ENCODE data around the gene AGPAT4. TPM values are rescaled to one million over a fixed set of nuclear protein-coding genes. Genes with fewer than 3 reads are reported as not detected.

Gene AGPAT4
- total RNA-seq, 1 experiment from 2014 or later: 0.07 TPM

DNA sequence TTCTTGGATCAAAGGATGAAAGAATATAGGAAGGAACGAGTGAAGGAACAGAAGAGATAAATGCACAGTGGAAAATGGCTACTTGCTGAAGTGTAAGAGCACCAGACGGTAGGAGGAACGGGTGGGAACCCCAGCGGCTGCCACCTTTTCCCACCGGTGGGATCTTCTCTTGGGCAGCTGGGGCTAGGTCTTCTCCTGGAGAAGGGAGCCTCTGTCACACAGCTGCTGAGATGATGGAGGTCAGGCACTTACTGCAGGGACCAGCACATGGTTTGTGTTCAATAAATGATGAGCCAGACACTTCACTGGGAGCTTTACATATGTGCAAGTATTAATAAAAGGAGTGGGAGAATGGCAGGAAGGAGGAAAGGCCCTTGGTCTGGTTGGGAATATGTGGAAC lies 123.7 kb downstream of the AGPAT4 start:
- BruUV-seq (replicated peaks): no TSS peak
- CTCF ChIA-PET: no interaction called here

GRCh38 chr6:161143663-161144430 lies 130.0 kb downstream of the AGPAT4 start:
- ChIA-PET POLR2A (ENCODE audit: unreplicated experiment) (no interaction called here), CTCF (no interaction called here)
- Histone ChIP-seq H3K4me3 (no peak overlapping the region), H2AFZ (no peak overlapping the region), H3K27ac (no peak overlapping the region), H3K4me2 (no peak overlapping the region), H3K4me1 (replicated peaks; ENCODE audit: insufficient read depth) (no peaks in the 10 kb centered on the region), H3K79me2 (ENCODE audit: low read depth) (no peaks in the 10 kb centered on the region), H3F3A (ENCODE audit: insufficient read depth, low read depth) (no peaks in the 10 kb centered on the region), H3K9me2 (ENCODE audit: insufficient read depth) (no peaks in the 10 kb centered on the region), H3K36me3 (ENCODE audit: low read depth) (no peaks in the 10 kb centered on the region), H3K9me3 (ENCODE audit: insufficient read depth, low read depth) (no peaks in the 10 kb centered on the region), H3K27me3 (ENCODE audit: insufficient read depth, low read depth) (peaks cover 69% of the 10 kb centered on the region), H4K20me1 (ENCODE audit: insufficient read depth) (no peaks in the 10 kb centered on the region)
- intact Hi-C loops (cut with micrococcal nuclease; ENCODE audit: unreplicated experiment): no loop called here
- TF ChIP-seq EZH2 (IDR thresholded peaks at IDR 0.05; ENCODE audit: low read depth): no peak
- TF ChIP-seq, protein P1, sequence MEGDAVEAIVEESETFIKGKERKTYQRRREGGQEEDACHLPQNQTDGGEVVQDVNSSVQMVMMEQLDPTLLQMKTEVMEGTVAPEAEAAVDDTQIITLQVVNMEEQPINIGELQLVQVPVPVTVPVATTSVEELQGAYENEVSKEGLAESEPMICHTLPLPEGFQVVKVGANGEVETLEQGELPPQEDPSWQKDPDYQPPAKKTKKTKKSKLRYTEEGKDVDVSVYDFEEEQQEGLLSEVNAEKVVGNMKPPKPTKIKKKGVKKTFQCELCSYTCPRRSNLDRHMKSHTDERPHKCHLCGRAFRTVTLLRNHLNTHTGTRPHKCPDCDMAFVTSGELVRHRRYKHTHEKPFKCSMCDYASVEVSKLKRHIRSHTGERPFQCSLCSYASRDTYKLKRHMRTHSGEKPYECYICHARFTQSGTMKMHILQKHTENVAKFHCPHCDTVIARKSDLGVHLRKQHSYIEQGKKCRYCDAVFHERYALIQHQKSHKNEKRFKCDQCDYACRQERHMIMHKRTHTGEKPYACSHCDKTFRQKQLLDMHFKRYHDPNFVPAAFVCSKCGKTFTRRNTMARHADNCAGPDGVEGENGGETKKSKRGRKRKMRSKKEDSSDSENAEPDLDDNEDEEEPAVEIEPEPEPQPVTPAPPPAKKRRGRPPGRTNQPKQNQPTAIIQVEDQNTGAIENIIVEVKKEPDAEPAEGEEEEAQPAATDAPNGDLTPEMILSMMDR (conservative IDR thresholded peaks at IDR 0.05): no peak
- DNase-seq: no peak
- no TSS peak for BruUV-seq (replicated peaks)

More for the DNA sequence above, 123.7 kb downstream of the AGPAT4 start:
- Histone ChIP-seq H2AFZ (no peak overlapping the region), H3F3A (ENCODE audit: insufficient read depth, low read depth) (no peaks in the 10 kb centered on the region), H3K27me3 (ENCODE audit: insufficient read depth, low read depth) (peaks cover 91% of the 10 kb centered on the region), H3K4me3 (no peak overlapping the region), H3K9me2 (ENCODE audit: insufficient read depth) (no peaks in the 10 kb centered on the region), H3K27ac (no peak overlapping the region), H3K9me3 (ENCODE audit: insufficient read depth, low read depth) (no peaks in the 10 kb centered on the region), H3K4me2 (no peak overlapping the region), H3K4me1 (replicated peaks; ENCODE audit: insufficient read depth) (no peaks in the 10 kb centered on the region), H3K36me3 (ENCODE audit: low read depth) (no peaks in the 10 kb centered on the region), H4K20me1 (ENCODE audit: insufficient read depth) (no peaks in the 10 kb centered on the region), H3K79me2 (ENCODE audit: low read depth) (no peaks in the 10 kb centered on the region)
- intact Hi-C loops (cut with micrococcal nuclease; ENCODE audit: unreplicated experiment): no loop called here
- TF ChIP-seq, protein P1 (conservative IDR thresholded peaks at IDR 0.05): no peak
- no peak for TF ChIP-seq EZH2 (IDR thresholded peaks at IDR 0.05; ENCODE audit: low read depth)
- POLR2A ChIA-PET (ENCODE audit: unreplicated experiment): no interaction called here
- DNase-seq: no peak

- CTCF ChIA-PET: no interaction called here
- BruUV-seq (replicated peaks): no TSS peak
- Histone ChIP-seq H3K36me3 (ENCODE audit: low read depth) (no peaks in the 10 kb centered on the region), H3F3A (ENCODE audit: insufficient read depth, low read depth) (no peaks in the 10 kb centered on the region), H3K4me2 (no peak overlapping the region), H3K4me1 (replicated peaks; ENCODE audit: insufficient read depth) (no peaks in the 10 kb centered on the region), H3K9me2 (ENCODE audit: insufficient read depth) (no peaks in the 10 kb centered on the region), H2AFZ (no peak overlapping the region), H3K9me3 (ENCODE audit: insufficient read depth, low read depth) (no peaks in the 10 kb centered on the region), H3K4me3 (no peak overlapping the region), H4K20me1 (ENCODE audit: insufficient read depth) (no peaks in the 10 kb centered on the region), H3K79me2 (ENCODE audit: low read depth) (no peaks in the 10 kb centered on the region), H3K27me3 (ENCODE audit: insufficient read depth, low read depth) (peaks cover 60% of the 10 kb centered on the region), H3K27ac (no peak overlapping the region)
- no peak for DNase-seq
- POLR2A ChIA-PET (ENCODE audit: unreplicated experiment): no interaction called here
- intact Hi-C loops (cut with micrococcal nuclease; ENCODE audit: unreplicated experiment): no loop called here
- no peak for TF ChIP-seq EZH2 (IDR thresholded peaks at IDR 0.05; ENCODE audit: low read depth)
- TF ChIP-seq, protein P1 (conservative IDR thresholded peaks at IDR 0.05): no peak
Observed at GRCh38 chr6:161142957-161143296, 130.9 kb downstream of the AGPAT4 start.
